CD4-positive, alpha-beta T cell treated with Interleukin-17A for 1 hour (primary cell): ENCODE data around the gene SHMT2.

ENCODE experiments used
- DNase-seq: peaks from one replicate; pipeline ENCODE4 v3.0.0-alpha.2; 2020

Gene SHMT2

GRCh38 chr12:57241402-57242310 lies 12.1 kb downstream of the SHMT2 start:
- no peak for DNase-seq

GRCh38 chr12:57242329-57242690 lies 12.8 kb downstream of the SHMT2 start:
- no peak for DNase-seq

GRCh38 chr12:57242691-57243454 lies 13.4 kb downstream of the SHMT2 start:
- DNase-seq, result peak; percentile 66

- peak; percentile 83 for DNase-seq
Observed at GRCh38 chr12:57243521-57244311, 14.2 kb downstream of the SHMT2 start.

GRCh38 chr12:57244312-57244696 lies 14.8 kb downstream of the SHMT2 start:
- no peak for DNase-seq

- no peak for DNase-seq
Observed at GRCh38 chr12:57247041-57247440, 17.5 kb downstream of the SHMT2 start.

GRCh38 chr12:57248934-57249742 lies 19.6 kb downstream of the SHMT2 start:
- DNase-seq, result no peak

- no peak for DNase-seq
Observed at GRCh38 chr12:57250541-57250940, 21.0 kb downstream of the SHMT2 start.

GRCh38 chr12:57250956-57251355 lies 21.4 kb downstream of the SHMT2 start, which contains the start of gene STAC3:
Gene STAC3, minus strand, starts transcription at chr12:57251187. Its CDS starts 1,551 bp downstream, at chr12:57249636.
- no peak for DNase-seq

GRCh38 chr12:57254506-57255280 lies 25.2 kb downstream of the SHMT2 start:
- no peak for DNase-seq

GRCh38 chr12:57255916-57256315 lies 26.4 kb downstream of the SHMT2 start:
- no peak for DNase-seq

GRCh38 chr12:57258977-57259970 lies 29.8 kb downstream of the SHMT2 start:
- DNase-seq, result no peak

GRCh38 chr12:57260366-57260765 lies 30.9 kb downstream of the SHMT2 start:
- DNase-seq, result no peak

GRCh38 chr12:57261428-57261865 lies 31.9 kb downstream of the SHMT2 start:
- no peak for DNase-seq

GRCh38 chr12:57262126-57262822 lies 32.8 kb downstream of the SHMT2 start:
- no peak for DNase-seq

GRCh38 chr12:57263096-57263495 lies 33.6 kb downstream of the SHMT2 start:
- no peak for DNase-seq

- no peak for DNase-seq
Observed at GRCh38 chr12:57266681-57267080, 37.2 kb downstream of the SHMT2 start.

- no peak for DNase-seq
Observed at GRCh38 chr12:57268264-57268663, 38.8 kb downstream of the SHMT2 start.

- DNase-seq, result no peak
Observed at GRCh38 chr12:57270966-57271470, 41.5 kb downstream of the SHMT2 start.
